IMR-90 (cell line): Measurements from ENCODE around the gene CCDC71. TPM values are rescaled to one million over a fixed set of nuclear protein-coding genes. Genes with fewer than 3 reads are reported as not detected.

Experiments used
- ATAC-seq: fragments of 200-7000 bp; cut with Tn5 transposase; 2 replicates; pipeline ENCODE4 v1.9.1; 2020; ENCODE audit warnings: low read depth, mild to moderate bottlenecking, moderate library complexity
- BruUV-seq: library from RNA; stranded (reverse); fragments of 400-500 nt; replicated peaks from 2 replicates; lab custom pipeline; 2021; lab: Mats Ljungman, UMichigan
- CTCF ChIA-PET: fragments of 300-600 bp; formaldehyde crosslinking; extraction: SDS; loops from one replicate; lab custom pipeline; 2021; ENCODE audit warnings: antibody characterized with exemption; lab: Yijun Ruan, JAX
- POLR2A ChIA-PET: fragments of 300-600 bp; sonication (Branson Sonifier 250); formaldehyde crosslinking; loops from one replicate; lab custom pipeline; 2022; ENCODE audit warnings: antibody characterized with exemption; ENCODE audit not compliant: unreplicated experiment; lab: Charles Lee
- DNase-seq: peaks from one replicate; pipeline ENCODE4 v3.0.0; 2013
- H2AFZ ChIP-seq: replicated peaks from 2 replicates; pipeline ENCODE3; 2013; ENCODE audit warnings: low read length, mild to moderate bottlenecking; ENCODE audit not compliant: poor library complexity
- H2AK5ac ChIP-seq: 2 replicates; pipeline ENCODE4 v1.6.1; 2013; ENCODE audit warnings: low read depth, low read length, inconsistent platforms
- H2AK9ac ChIP-seq: replicated peaks from 2 replicates; pipeline ENCODE3; 2013; ENCODE audit warnings: mild to moderate bottlenecking, low read depth, low read length, moderate library complexity; ENCODE audit not compliant: poor library complexity
- H2BK120ac ChIP-seq: 2 replicates; pipeline ENCODE4 v1.6.1; 2013; ENCODE audit warnings: low read depth, low read length, inconsistent platforms
- H2BK15ac ChIP-seq: 3 replicates; pipeline ENCODE4 v1.6.1; 2013; ENCODE audit warnings: low read depth, low read length, inconsistent platforms
- H2BK20ac ChIP-seq: 2 replicates; pipeline ENCODE4 v1.6.1; 2013; ENCODE audit warnings: low read depth, mild to moderate bottlenecking, inconsistent platforms, low read length, moderate library complexity
- H2BK5ac ChIP-seq: 2 replicates; pipeline ENCODE4 v1.6.1; 2013; ENCODE audit warnings: mild to moderate bottlenecking, low read depth, low read length, inconsistent platforms; ENCODE audit not compliant: poor library complexity, severe bottlenecking
- H3K14ac ChIP-seq: replicated peaks from 2 replicates; pipeline ENCODE4 v1.6.1; 2013; ENCODE audit warnings: low read depth, low read length, inconsistent platforms
- H3K18ac ChIP-seq: 2 replicates; pipeline ENCODE4 v1.6.1; 2013; ENCODE audit warnings: low read depth, low read length, control low read depth
- H3K23ac ChIP-seq: 2 replicates; pipeline ENCODE4 v1.6.1; 2013; ENCODE audit warnings: low read depth, low read length, inconsistent platforms
- H3K27ac ChIP-seq: 2 replicates; pipeline ENCODE4 v1.5.1; 2013; ENCODE audit warnings: mild to moderate bottlenecking, control low read depth, low read length; ENCODE audit not compliant: insufficient read depth
- H3K27me3 ChIP-seq: 2 replicates; pipeline ENCODE4 v1.6.1; 2013; ENCODE audit warnings: low read length; ENCODE audit not compliant: control insufficient read depth, insufficient read depth
- H3K36me3 ChIP-seq: 2 replicates; pipeline ENCODE4 v1.6.1; 2013; ENCODE audit warnings: low read length, mixed read lengths; ENCODE audit not compliant: control insufficient read depth, insufficient read depth
- H3K4ac ChIP-seq: 2 replicates; pipeline ENCODE4 v1.6.1; 2013; ENCODE audit warnings: low read depth, low read length, inconsistent platforms
- H3K4me1 ChIP-seq: 2 replicates; pipeline ENCODE4 v1.6.1; 2013; ENCODE audit warnings: low read length, mixed read lengths; ENCODE audit not compliant: control insufficient read depth, insufficient read depth
- H3K4me2 ChIP-seq: 2 replicates; pipeline ENCODE4 v1.6.1; 2013; ENCODE audit warnings: low read depth, mild to moderate bottlenecking, control low read depth, low read length, moderate library complexity
- H3K4me3 ChIP-seq: 2 replicates; pipeline ENCODE4 v1.5.1; 2013; ENCODE audit warnings: low read depth, mild to moderate bottlenecking, control low read depth, low read length, moderate library complexity; ENCODE audit not compliant: insufficient read depth
- H3K56ac ChIP-seq: 2 replicates; pipeline ENCODE4 v1.6.1; 2013; ENCODE audit warnings: low read length, inconsistent platforms; ENCODE audit not compliant: insufficient read depth; ENCODE audit errors: extremely low read depth
- H3K79me1 ChIP-seq, 2 experiments: 2 replicates each; pipeline ENCODE4 v1.6.1; 2013; ENCODE audit warnings: low read length in 2 of 2, inconsistent platforms in 1 of 2, low read depth in 1 of 2
- H3K9ac ChIP-seq: 2 replicates; pipeline ENCODE4 v1.6.1; 2013; ENCODE audit warnings: low read depth, low read length, control low read depth
- H3K9me1 ChIP-seq: 2 replicates; pipeline ENCODE4 v1.6.1; 2013; ENCODE audit warnings: low read length, inconsistent platforms; ENCODE audit not compliant: insufficient read depth
- H3K9me3 ChIP-seq: 2 replicates; pipeline ENCODE4 v1.6.1; 2013; ENCODE audit warnings: low read length; ENCODE audit not compliant: control insufficient read depth, insufficient read depth
- H4K20me1 ChIP-seq: 2 replicates; pipeline ENCODE4 v1.6.1; 2013; ENCODE audit warnings: low read length, inconsistent platforms; ENCODE audit not compliant: insufficient read depth
- H4K5ac ChIP-seq: 2 replicates; pipeline ENCODE4 v1.6.1; 2013; ENCODE audit warnings: mild to moderate bottlenecking, low read depth, low read length, control low read depth
- H4K8ac ChIP-seq, 2 experiments: 2 replicates each; pipeline ENCODE4 v1.6.1; 2013; ENCODE audit warnings: low read depth in 2 of 2, low read length in 2 of 2, control low read depth in 1 of 2, inconsistent platforms in 1 of 2
- H4K91ac ChIP-seq: 2 replicates; pipeline ENCODE4 v1.6.1; 2013; ENCODE audit warnings: low read depth, low read length, inconsistent platforms; ENCODE audit not compliant: insufficient read depth
- CHD1 ChIP-seq: IDR thresholded peaks from 2 replicates; pipeline ENCODE4 v1.6.1; 2012; ENCODE audit warnings: low read depth, low read length, improper control_type of control experiment
- FOS ChIP-seq: fragments of 150-350 bp; IDR thresholded peaks from 2 replicates; pipeline ENCODE4 v1.6.1; 2016; ENCODE audit warnings: low read depth, low read length
- MAFK ChIP-seq: IDR thresholded peaks from 2 replicates; pipeline ENCODE4 v1.6.1; 2012; ENCODE audit warnings: low read depth, low read length, improper control_type of control experiment
- MXI1 ChIP-seq: IDR thresholded peaks from 2 replicates; pipeline ENCODE4 v1.6.1; 2012; ENCODE audit warnings: low read depth, mild to moderate bottlenecking, low read length, moderate library complexity, borderline replicate concordance
- POLR2A ChIP-seq: IDR thresholded peaks from 2 replicates; pipeline ENCODE4 v1.6.1; 2012; ENCODE audit warnings: mild to moderate bottlenecking, low read depth, low read length
- RFX5 ChIP-seq: IDR thresholded peaks from 2 replicates; pipeline ENCODE4 v1.8.0; 2012; ENCODE audit warnings: low read depth, mild to moderate bottlenecking, low read length, moderate library complexity
- WGBS, 2 experiments: methylation state at CpG; one replicate each; pipeline versions ENCODE4 v1.1.5 to v1.1.7; 2013; ENCODE audit warnings: missing lambda C conversion rate in 2 of 2; ENCODE audit not compliant: insufficient read length in 1 of 2; ENCODE audit errors: extremely low coverage in 2 of 2; 5-methylcytosine and 5-hydroxymethylcytosine counted together
- dilution Hi-C: fragments of 300-500 bp; cut with HindIII; formaldehyde crosslinking; loops from one replicate; pipeline ENCODE4 v1.14.3; 2018; ENCODE audit warnings: low sequenced_read_pairs; ENCODE audit not compliant: unreplicated experiment
- in situ Hi-C: fragments of 300-500 bp; cut with MboI; formaldehyde crosslinking; loops from 3 replicates; pipeline ENCODE4 v1.14.3; 2019; ENCODE audit warnings: low sequenced_read_pairs, inconsistent platforms, mixed read lengths
- intact Hi-C: fragments of 100-400 bp; cut with micrococcal nuclease; formaldehyde crosslinking; loops from 2 replicates; pipeline ENCODE4 v1.10.0; 2022
- polyA plus RNA-seq, 3 experiments: library from polyadenylated mRNA; depleted of rRNA; stranded (reverse); fragments of >200 nt; gene quantifications; 2 replicates each; pipeline ENCODE4 v1.2.3, GENCODE V29; 2012; ENCODE audit warnings: low replicate concordance in 1 of 3
- total RNA-seq: library from RNA; depleted of rRNA; stranded (reverse); fragments of >200 nt; gene quantifications from 2 replicates; pipeline ENCODE4 v1.2.3, GENCODE V29; 2012
- TF ChIP-seq, protein P1 (sequence below): fragments of 150-350 bp; IDR thresholded peaks from 2 replicates; pipeline ENCODE4 v1.6.1; 2016; ENCODE audit warnings: low read depth, mild to moderate bottlenecking, low read length, moderate library complexity, borderline replicate concordance

CCDC71 gene
- total and polyA plus RNA-seq, 2 of the 4 experiments (the other 2 are of a cell fraction), result 29.4 to 35.9 TPM

DNA sequence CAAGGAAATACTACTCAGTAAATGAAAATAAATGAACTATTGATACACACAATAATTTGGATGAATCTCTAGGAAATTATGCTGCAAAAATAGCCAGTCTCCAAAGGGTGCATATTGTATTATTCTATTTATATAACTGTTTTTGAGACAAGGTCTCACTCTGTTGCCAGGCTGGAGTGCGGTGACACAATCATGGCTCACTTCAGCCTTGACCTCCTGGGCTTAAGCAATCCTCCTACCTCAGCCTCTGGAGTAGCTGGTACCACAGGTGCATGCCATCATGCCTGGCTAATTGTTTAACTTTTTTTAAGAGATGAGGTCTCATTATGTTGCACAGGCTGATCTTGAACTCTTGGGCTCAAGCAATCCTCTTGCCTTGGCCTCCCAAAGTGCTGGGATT, 17.7 kb upstream of the CCDC71 start:
- in situ Hi-C loops (no loop called here), intact Hi-C loops (no loop called here), dilution Hi-C loops (no loop called here)
- BruUV-seq, result no TSS peak
- H3K23ac ChIP-seq, result no peak overlapping the region
- H3K18ac ChIP-seq, result no peak overlapping the region
- no peaks in the 10 kb centered on the region for H3K9me3 ChIP-seq
- no peak for ATAC-seq
- no peak overlapping the region for H2BK5ac ChIP-seq
- H3K9ac ChIP-seq, result no peak overlapping the region
- H3K36me3 ChIP-seq, result no peaks in the 10 kb centered on the region
- ChIA-PET CTCF (no interaction called here), POLR2A (no interaction called here)
- H3K79me1 ChIP-seq, result no peaks in the 10 kb centered on the region
- TF ChIP-seq RFX5, result no peak
- TF ChIP-seq MXI1, result no peak
- TF ChIP-seq CHD1, result no peak
- no peak for TF ChIP-seq MAFK
- no peak for TF ChIP-seq POLR2A
- no peak for TF ChIP-seq FOS
- TF ChIP-seq, protein P1, sequence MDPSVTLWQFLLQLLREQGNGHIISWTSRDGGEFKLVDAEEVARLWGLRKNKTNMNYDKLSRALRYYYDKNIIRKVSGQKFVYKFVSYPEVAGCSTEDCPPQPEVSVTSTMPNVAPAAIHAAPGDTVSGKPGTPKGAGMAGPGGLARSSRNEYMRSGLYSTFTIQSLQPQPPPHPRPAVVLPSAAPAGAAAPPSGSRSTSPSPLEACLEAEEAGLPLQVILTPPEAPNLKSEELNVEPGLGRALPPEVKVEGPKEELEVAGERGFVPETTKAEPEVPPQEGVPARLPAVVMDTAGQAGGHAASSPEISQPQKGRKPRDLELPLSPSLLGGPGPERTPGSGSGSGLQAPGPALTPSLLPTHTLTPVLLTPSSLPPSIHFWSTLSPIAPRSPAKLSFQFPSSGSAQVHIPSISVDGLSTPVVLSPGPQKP, result no peak
- DNase-seq, result no peak
- no peak overlapping the region for H2BK20ac ChIP-seq
- H4K5ac ChIP-seq, result no peak overlapping the region
- H3K9me1 ChIP-seq, result no peaks in the 10 kb centered on the region
- H4K8ac ChIP-seq, result no peak overlapping the region
- WGBS, 2 experiments, result no CpG with 5 or more reads among the region's 1 CpG
- H4K20me1 ChIP-seq, result no peaks in the 10 kb centered on the region
- H2AK9ac ChIP-seq, result no peak overlapping the region
- no peak overlapping the region for H3K27ac ChIP-seq
- no peak overlapping the region for H2BK120ac ChIP-seq
- H3K4me1 ChIP-seq, result no peaks in the 10 kb centered on the region
- H3K56ac ChIP-seq, result no peak overlapping the region
- no peak overlapping the region for H4K91ac ChIP-seq
- H2AK5ac ChIP-seq, result no peak overlapping the region
- H3K4ac ChIP-seq, result no peak overlapping the region
- no peak overlapping the region for H3K14ac ChIP-seq
- no peak overlapping the region for H3K4me3 ChIP-seq
- no peak overlapping the region for H3K4me2 ChIP-seq
- no peak overlapping the region for H2BK15ac ChIP-seq
- H3K27me3 ChIP-seq, result peaks cover 9% of the 10 kb centered on the region
- no peak overlapping the region for H2AFZ ChIP-seq
